ENCODE results near the gene CDH1. TPM values are rescaled to one million over a fixed set of nuclear protein-coding genes. Genes with fewer than 3 reads are reported as not detected.

The CDH1 gene
- total RNA-seq, 1 donor from 2014 or later, result not detected

DNA sequence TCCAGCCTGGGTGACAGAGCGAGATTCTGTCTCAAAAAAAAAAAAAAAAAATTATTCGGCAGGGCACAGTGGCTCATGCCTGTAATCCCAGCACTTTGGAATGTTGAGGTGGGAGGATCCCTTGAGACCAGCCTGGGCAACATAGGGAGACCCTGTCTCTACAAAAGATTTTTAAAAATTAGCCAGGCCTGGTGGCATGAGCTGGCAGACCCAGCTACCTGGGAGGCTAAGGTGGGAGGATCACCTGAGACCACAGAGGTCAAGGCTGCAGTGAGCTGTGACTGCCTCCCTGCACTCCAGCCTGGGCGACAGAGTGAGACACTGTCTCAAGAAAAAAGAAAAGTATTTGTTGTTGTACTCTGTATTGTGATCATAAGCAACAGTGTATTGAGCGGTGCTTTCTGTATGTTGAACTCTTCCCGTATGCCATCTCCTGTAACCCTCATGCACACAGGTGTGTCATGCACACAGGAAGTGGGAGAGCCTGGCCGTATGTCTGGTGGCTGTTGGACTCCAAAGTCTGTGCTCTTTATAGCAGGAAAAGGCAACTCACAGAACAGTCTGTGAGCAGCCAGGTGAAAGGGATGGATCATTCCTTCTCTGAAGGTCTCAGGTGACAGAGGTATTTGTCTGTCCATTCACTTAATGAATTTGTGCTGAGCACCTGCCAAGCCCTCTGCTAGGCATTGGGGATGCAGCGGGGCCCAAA is 17.1 kb downstream of the CDH1 start:
- no peak for DNase-seq (ENCODE audit: missing footprints)
- no peak for ATAC-seq
- intact Hi-C loops (cut with DNase I), result no loop called here

DNA sequence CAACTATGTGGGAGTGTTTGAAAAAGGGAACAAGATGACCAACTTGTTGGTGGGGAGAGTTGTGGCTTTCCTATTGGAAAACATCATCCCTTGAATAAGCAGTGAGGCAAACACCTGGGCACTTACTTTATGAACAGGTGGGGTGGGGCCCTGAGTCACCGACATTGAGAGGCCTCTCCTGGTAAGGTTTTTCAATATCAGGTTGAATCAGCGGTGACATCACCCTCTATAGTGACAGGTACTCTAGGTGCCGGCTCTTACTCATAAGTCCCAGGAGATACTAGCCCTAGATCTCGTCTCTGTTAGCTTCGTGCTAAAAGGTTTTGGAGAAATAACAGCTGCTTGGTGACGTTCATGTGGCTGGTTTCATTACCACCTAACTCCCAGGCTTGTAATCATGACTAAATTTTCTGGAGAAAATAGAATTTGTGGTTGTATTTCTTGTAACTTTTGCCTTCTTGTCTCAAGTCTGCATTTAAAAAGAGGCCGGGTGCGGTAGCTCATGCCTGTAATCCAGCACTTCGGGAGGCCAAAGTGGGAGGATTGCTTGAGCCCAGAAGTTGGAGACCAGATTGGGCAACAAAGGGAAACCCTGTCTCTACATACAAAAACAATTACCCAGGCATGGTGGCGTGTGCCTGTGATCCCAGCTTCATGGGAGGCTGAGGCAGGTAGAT is 19.3 kb downstream of the CDH1 start:
- DNase-seq (ENCODE audit: missing footprints), result no peak
- intact Hi-C loops (cut with DNase I), result no loop called here
- ATAC-seq, result no peak

DNA sequence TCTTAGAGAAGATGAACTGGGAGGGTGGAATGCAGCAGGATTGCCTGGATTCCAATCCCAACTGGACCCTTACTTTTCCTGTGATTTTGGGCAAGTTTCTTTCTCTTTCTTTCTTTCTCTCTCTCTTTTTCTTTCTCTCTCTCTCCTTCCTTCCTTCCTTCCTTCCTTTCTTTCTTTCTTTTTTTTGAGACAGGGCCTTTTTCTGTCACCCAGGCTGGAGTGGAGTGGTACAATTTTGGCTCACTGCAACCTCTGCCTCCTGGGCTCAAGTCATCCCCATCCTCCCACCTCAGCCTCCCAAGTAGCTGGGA is 20.5 kb downstream of the CDH1 start:
- intact Hi-C loops (cut with DNase I), result no loop called here

DNA sequence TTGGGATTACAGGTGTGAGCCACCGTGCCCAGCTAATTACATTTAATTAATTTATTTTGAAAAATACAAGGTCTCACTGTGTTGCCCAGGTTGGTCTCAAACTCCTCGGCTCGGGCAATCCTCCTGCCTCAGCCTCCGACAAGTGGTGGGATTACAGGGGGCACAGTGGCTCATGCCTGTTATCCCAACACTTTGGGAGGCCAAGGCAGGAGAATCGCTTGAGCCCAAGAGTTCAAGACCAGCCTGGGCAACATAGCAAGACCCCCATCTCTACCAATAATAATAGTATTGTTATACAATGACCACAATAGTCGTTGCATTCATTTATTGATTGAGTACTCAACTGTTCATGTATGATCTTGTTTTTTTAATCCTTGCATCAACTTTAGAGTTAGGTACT is 22.0 kb downstream of the CDH1 start:
- DNase-seq (ENCODE audit: missing footprints) (no peak), ATAC-seq (no peak)
- intact Hi-C loops (cut with DNase I), result no loop called here

More for the DNA sequence above, 20.5 kb downstream of the CDH1 start:
- DNase-seq (ENCODE audit: missing footprints) (no peak), ATAC-seq (no peak)

DNA sequence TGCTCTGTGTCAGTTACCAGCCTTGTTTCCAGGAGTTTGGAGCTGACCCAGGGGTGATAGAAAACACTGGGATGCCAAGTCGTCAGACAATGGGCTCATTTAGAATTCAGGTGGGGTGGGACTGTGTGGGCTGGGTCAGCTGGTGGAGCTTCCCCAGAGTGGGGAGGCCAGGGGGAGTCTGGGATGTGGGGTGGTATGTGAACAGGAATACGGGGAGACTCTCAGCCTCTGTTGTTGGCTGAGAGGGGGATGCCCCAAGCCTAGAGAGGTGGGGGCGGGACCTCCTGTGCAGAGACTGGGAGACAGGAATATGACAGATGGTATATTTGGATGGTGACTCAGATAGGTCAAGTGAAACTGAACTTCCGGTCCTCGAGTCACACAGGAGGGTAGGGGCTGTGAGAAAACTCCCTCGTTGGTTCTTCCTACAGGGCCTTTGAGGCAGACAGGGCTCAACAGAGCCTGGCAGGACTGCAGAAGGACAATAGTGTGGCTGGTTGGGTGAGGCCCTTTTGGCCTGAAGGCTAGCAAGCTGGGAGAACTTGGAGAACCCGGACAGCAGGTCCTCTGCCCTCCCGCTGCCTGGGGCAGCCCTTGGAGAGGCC is 23.7 kb downstream of the CDH1 start:
- intact Hi-C loops (cut with DNase I), result no loop called here
- no peak for ATAC-seq

DNA sequence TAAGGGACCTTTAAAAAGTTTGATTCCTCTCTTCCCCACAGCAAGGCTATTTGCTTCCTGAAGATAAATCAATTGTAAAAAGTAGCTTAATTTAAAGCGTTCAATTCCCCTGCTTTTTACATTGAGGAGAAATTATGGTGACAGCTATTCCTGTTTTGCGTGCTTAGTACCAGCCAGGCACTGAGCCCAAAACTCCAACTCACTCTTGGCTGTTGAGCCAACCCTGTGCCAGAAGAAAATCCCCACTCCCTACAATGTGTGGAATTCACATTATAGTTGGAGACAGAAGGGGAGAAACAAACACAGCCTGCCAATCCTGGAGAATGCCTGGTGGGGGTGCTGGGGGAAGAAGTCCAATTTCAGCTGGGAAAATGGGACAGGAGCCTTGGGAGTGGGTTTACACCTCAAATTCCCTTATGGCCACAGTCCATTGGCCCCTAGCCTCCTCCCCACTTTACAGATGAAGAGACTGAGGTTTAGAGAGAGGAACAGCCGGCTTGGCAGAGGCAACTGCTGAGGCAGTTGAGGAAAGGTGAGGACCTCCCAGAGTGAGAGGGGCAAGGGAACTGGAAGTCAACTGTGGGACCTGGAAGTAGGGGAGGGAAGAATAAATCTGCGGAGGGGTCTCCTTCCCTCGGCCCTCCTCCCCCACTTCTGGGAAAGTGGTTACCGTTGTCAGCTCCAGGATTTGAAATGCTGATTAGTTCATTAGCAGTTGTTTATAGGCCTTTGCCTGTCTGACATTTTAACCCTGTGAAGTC is 26.1 kb downstream of the CDH1 start:
- intact Hi-C loops (cut with DNase I), result no loop called here
- ATAC-seq, result no peak
- no peak for DNase-seq (ENCODE audit: missing footprints)

More for the DNA sequence above, 23.7 kb downstream of the CDH1 start:
- no peak for DNase-seq (ENCODE audit: missing footprints)

DNA sequence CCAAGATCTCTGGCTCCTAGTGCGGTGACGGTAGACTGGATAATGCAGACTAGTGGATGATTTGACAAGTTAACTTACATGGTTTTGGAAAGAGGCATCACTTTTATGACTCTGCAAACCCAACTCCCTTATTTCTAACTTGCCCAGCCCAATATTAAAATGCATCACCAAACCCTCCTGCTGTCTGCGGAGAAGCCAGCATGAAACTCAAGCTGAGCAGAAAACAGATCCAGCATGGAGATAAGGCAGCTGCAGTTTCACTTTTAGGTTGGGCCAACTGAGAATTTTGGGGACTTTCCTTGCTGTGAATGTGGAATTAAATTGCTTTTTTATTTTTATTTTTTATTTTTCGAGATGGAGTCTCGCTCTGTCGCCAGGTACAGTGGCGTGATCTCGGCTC is 27.8 kb downstream of the CDH1 start:
- ATAC-seq, result no peak
- intact Hi-C loops (cut with DNase I), result no loop called here
- no peak for DNase-seq (ENCODE audit: missing footprints)

DNA sequence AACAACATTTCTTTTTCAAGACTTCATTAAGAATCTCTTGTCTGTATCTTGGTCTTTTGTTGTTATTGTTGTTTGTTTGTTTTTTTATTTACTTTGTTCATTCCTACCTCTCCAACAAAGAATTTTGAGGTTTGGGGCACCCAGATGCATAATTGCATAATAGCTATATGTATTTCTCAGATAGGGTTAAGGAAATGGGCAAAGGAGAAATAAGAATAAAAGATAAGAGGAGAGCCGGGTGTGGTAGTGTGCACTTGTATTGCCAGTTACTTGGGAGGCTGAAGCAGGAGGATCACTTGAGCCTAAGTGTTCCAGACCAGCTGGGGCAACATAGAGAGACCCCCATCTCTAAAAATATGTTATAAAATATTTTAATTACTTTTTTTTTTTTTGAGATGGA is 30.5 kb downstream of the CDH1 start:
- DNase-seq (ENCODE audit: missing footprints), result no peak
- intact Hi-C loops (cut with DNase I), result no loop called here
- no peak for ATAC-seq

DNA sequence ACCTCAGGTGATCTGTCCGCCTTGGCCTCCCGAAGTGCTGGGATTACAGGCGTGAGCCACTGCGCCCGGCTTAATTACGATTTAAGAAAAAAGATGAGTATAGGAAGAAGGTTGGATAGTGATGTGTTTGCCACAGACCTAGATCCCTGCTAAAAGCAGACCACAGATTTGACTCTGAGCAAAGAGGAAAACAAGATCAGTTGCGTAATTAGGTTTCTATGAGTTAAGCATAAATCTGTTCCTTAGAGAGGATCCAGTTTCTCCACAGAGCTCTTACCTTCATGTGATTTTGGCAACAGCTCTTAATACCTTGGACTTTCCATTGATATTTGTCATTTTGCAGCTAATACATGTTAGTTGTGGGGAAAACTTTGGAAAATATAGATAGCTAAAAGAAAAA is 31.1 kb downstream of the CDH1 start:
- no peak for ATAC-seq
- no peak for DNase-seq (ENCODE audit: missing footprints)
- intact Hi-C loops (cut with DNase I), result no loop called here

DNA sequence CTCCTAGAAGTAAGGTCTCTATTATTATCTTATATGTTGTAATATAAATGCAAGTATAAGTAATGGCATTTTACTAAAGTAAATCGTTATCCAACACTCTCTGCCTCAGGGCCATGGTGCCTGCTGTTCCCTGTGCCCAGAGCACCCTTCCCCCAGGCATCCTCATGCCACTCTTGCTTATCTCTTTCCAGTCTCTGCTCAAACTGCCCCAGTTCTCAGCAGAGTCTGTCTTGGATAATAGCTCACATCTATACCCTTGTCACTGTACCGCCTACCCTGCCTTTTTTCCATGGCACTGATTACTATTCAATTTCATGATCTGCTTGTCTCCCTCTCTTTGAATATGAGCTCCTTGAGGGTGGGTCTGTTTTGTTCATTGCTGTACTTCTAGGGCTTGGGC is 31.7 kb downstream of the CDH1 start:
- intact Hi-C loops (cut with DNase I), result no loop called here
- ATAC-seq (no peak), DNase-seq (ENCODE audit: missing footprints) (no peak)

DNA sequence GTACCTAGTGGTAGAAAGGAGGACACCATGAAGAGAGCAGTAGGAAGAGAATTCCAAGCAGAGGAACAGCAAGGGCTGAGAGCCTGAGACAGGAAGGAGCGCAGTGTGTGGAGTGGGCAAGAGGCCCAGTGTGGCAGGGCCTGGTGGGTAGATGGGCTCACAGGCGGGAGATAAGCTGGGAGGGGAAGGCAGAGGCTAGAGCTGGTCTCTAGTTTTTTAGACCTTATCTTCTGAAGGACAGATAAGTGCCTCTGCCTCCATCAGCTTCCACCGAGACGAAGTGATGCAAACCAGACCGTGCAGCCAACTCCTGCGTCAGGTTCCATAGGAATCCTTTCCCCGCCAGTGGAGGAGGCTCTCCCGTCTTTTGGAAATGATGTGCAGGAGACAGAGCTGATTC is 33.6 kb downstream of the CDH1 start:
- DNase-seq (ENCODE audit: missing footprints) (no peak), ATAC-seq (no peak)
- intact Hi-C loops (cut with DNase I), result no loop called here

DNA sequence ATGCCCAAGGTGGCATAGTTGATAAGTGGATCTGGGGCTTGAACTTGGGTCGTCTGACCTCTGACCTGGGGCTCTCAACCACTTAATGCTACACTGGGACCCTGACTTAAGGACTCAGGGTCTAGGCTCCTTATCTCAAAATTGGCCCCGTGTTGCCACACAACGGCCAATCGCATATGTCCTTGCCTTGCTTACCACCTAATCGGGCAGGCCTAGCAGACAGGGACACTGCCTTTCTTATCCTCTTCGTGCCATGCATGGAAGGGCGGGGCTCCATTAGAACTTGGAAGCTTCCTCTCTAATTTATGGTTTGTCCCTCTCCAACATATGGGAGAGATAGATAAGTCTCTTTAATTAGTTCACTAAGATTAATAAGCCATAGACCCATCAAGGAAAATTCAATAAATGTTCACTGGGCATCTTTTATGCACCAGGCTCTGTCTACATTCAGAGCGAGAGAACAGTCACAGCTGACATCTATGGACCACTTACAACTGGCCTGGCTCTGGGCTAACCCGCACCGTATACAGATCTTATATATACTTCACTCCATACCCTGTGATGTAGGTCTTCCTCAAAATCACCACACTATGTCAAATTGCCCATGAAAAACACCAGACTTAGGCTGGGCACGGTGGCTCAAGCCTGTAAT is 35.1 kb downstream of the CDH1 start:
- DNase-seq (ENCODE audit: missing footprints) (no peak), ATAC-seq (no peak)
- intact Hi-C loops (cut with DNase I), result no loop called here

DNA sequence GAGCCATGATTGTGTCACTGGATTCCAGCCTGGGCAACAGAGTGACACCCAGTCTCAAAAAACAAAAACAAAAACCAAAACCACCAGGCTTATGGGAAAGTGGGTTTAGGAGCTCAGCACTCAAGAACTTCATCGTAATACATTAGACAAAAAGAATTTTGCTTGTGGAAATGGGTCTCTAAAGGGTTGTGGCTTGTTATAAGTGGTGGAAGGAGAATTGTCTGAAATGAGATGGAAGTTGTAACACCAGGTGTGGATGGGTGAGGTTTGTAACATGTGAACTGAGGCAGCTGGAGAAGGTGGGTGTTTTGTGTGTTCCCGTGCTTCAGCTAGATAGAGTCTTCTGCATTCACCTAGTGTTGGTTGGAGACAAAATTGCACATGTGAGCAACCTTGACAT is 35.8 kb downstream of the CDH1 start:
- intact Hi-C loops (cut with DNase I), result no loop called here
- DNase-seq (ENCODE audit: missing footprints), result no peak
- no peak for ATAC-seq

DNA sequence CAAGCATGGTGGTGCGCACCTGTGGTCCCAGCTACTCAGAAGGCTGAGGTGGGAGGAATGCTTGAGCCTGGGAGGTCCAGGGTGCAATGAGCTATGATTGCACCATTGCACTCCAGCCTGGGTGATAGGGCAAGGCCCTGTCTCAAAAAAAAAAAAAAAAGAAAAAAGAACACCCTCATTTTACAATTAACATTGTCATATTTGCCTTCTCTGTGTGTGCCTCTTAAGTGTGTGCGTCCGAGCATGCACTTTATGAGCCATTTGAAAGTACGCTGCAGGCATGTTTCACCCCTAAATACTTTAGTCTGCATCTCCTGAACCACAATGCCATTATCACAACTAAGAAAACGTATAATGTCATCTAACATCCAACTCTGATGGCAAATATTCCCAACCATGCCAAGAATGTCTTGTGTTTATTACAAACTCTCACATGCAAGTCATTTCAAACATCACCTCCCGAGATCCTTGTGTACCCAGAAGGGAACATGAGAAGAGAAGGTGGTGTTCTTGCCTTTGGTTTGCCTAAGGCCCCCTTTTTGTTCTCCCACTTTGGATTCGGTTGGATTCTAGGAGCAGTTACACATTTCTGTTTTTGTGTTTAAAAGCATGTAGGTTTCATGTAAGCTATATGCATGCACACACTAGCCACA is 38.0 kb downstream of the CDH1 start:
- ATAC-seq (no peak), DNase-seq (ENCODE audit: missing footprints) (no peak)
- intact Hi-C loops (cut with DNase I), result no loop called here

DNA sequence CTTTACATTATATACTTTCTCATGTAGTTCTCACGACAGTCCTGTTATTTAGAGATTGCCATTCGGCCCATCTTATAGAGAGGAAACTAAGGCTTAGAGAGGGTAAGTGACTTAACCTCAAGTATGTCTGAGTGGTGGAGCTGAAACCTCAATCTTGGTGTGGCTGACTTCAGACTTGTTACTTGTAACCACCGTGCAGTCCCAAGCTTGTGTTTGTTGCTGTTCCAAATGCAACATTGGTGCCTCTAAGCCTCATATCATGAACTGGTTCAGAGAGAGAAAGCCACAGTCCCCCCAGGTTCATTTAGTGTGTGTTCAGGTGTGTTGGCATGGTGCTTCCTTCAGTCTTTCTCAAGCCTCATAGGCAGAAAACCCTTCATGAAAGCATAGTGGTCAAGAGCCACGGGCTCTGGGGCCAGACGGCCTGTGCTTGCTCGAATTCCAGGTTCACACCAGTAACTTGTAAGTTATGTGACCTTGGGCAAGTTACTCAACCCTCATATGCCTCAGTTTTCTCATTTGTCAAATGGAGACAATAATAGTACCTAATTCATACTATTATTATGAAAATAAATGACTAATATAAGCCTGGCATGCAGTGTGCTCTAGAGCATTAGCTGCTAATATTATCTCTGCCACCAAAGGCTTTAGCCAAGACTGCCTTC is 39.9 kb downstream of the CDH1 start:
- ATAC-seq (no peak), DNase-seq (ENCODE audit: missing footprints) (no peak)
- intact Hi-C loops (cut with DNase I), result no loop called here

DNA sequence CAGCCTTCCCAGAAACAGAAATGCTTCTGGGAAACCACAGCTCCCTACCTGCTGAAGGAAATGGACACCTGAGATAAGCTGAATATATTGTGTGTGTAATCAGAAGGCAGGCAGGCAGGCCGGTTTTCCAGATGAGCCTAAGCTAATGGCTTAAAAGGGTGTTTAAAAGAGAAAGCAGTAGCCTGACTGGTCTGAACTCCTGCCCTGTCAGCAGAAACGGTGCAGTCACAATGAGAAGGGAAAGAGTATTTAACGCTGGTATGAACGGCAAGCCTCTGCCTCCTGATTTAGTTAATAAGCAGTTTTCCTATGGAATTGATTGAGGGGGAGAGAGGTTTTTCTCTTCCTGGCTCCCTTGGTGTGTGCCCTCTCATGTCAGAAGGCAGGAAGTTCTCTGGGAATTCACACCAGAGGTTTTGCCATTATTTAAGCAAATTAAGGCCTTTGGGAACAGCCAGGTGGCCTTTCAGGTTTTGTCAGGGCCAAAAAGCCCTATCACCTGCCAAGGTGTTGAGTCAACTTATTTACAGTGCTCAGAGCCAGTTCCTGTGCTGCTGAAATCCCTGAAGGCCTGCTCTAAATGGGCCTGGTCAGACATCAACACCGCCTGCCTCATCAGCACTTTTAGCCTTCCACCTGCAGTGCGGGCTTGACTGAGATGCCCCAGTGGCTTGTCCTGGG is 41.6 kb downstream of the CDH1 start:
- DNase-seq (ENCODE audit: missing footprints), result no peak
- intact Hi-C loops (cut with DNase I), result no loop called here
- no peak for ATAC-seq

DNA sequence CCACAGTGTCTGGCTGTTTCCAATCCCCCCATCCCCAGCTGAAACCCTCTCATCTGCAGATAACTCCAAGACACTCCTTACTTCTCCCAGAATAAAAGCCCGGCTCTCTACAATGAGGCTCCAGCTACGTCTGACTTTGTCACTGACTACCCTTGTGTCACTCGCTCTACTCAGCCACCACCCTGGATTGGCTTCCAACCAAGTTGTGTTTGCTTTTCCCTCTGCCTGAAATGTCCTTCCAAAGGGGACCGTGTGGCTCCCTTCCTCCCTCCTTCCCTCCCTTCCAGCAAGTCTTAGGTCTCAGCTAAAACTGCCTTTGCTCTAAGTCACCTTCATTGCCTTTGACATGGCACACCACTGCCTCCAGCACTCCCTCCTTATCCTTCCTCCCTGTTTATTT is 42.8 kb downstream of the CDH1 start:
- ATAC-seq (no peak), DNase-seq (ENCODE audit: missing footprints) (no peak)
- intact Hi-C loops (cut with DNase I), result no loop called here

DNA sequence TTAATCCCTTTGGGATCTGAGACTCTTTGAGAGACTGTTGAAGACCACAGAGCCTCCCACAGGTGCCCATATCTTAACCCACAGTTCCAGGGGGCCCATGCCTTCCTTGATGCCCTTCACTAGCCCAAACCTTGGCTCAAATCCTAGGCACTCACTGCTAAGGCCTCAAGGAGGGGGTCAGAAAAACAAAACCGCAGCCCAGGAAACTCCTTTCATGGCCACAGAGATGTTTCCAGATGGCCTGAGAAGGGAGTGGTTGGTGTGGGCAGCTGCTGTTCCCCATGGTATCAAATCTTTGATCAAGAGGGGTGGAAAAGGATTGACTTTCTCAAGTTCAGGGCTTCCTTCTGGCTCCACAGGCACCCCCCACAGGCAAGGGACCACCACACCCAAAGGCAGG is 44.7 kb downstream of the CDH1 start:
- intact Hi-C loops (cut with DNase I), result no loop called here
- ATAC-seq (no peak), DNase-seq (ENCODE audit: missing footprints) (no peak)
